Measurements from ENCODE around the gene BCKDK. TPM values are rescaled to one million over a fixed set of nuclear protein-coding genes. Genes with fewer than 3 reads are reported as not detected.

BCKDK gene
- total RNA-seq, 2 donors from 2014 or later, result 41.3 to 43.4 TPM

DNA sequence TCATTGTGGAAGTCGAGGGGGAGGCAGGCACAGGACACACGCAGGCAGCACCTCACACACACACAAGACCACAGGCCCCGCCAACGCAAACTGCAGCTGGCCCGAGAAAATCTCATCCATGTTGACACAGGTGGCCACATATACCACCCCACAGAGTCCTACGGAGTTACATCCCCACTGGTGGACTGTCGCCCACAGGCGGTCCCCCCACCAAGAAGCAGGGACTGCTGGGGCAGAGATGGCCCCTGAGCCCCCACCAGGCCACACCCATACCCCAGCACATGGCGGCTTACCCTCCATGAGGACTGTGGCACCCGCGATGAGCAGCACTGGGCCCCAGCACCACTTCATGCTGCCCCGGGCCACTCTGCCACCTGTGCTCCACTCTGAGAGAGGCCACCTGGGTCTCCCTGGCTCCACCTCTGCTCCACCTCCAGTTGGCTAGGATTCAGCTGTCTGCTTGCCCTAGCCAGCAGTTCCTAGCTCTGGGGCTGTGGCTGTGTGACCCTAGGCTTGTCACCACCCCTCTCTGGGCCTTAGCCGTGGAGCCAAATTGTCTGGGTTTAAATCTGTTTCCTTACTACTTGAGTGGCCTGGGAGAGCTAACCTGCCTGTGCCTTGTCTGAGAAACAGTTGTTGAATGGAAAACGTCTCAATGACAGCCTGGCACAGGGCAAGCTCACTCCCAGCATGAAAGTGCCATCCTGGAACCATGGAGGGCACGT is 19.6 kb upstream of the BCKDK start, which contains the start of gene PRSS53:
Gene PRSS53 (minus strand): TSS at position 485 of the 725 bp plus-strand sequence. CDS start 134 bp downstream, at position 351.
- Histone ChIP-seq H3K4me1 (peaks cover 6% of the 10 kb centered on the region), H3K27me3 (no peaks in the 10 kb centered on the region), H3K9ac (ENCODE audit: low read depth in 2 of 2, low read length in 2 of 2) (no peak within 1 kb of the TSS), H3K36me3 (no peaks in the 10 kb centered on the region), H3K4me3 (no peak within 1 kb of the TSS), H3K9me3 (no peaks in the 10 kb centered on the region), H3K27ac (no peak within 1 kb of the TSS)
- DNase-seq, result no peak
- intact Hi-C loops (cut with DNase I), result no loop called here
- TF ChIP-seq CTCF (IDR thresholded peaks at IDR 0.05), result no peak

DNA sequence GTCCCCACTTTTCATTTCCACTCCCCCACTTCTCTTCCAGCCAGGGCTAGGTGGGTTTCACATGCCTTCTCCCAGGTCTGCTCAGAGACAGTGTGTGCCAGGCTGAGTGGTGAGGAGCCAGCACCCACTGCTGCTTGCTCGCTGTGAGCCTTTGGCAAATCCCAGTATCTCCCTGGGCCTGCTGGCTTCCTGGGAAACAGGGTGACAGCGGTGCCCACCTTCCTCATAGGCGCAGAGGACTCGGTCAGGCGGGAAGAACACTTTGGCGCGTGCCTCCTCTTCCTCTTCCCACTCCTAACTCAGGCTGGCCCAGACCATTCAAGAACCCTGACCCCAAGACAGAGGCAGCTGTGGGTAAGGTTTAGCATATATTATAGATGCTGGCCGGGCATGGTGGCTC is 19.0 kb upstream of the BCKDK start:
- intact Hi-C loops (cut with DNase I), result no loop called here
- H3K4me3 ChIP-seq, result no peak overlapping the region
- DNase-seq, result no peak

GRCh38 chr16:31090540-31090939 is 17.6 kb upstream of the BCKDK start:
- intact Hi-C loops (cut with DNase I), result loop anchor here (10.0 kb wide), 1 partner anchor 64 kb away; the partner anchor contains the start of gene PRSS36
- no peaks in the 10 kb centered on the region for H3K27me3 ChIP-seq
- H3K9ac ChIP-seq (ENCODE audit: low read depth in 2 of 2, low read length in 2 of 2), result no peak overlapping the region
- peaks cover 8% of the 10 kb centered on the region for H3K4me1 ChIP-seq
- H3K27ac ChIP-seq, result no peak overlapping the region
- H3K4me3 ChIP-seq, result no peak overlapping the region
- H3K36me3 ChIP-seq, result no peaks in the 10 kb centered on the region
- no peak for TF ChIP-seq CTCF (IDR thresholded peaks at IDR 0.05)
- no peaks in the 10 kb centered on the region for H3K9me3 ChIP-seq
- no peak for DNase-seq

More for the DNA sequence above, 19.0 kb upstream of the BCKDK start:
- Histone ChIP-seq H3K36me3 (no peaks in the 10 kb centered on the region), H3K4me1 (peaks cover 8% of the 10 kb centered on the region), H3K27me3 (no peaks in the 10 kb centered on the region), H3K9me3 (no peaks in the 10 kb centered on the region), H3K27ac (no peak overlapping the region), H3K9ac (ENCODE audit: low read depth in 2 of 2, low read length in 2 of 2) (no peak overlapping the region)
- TF ChIP-seq CTCF (IDR thresholded peaks at IDR 0.05), result no peak

DNA sequence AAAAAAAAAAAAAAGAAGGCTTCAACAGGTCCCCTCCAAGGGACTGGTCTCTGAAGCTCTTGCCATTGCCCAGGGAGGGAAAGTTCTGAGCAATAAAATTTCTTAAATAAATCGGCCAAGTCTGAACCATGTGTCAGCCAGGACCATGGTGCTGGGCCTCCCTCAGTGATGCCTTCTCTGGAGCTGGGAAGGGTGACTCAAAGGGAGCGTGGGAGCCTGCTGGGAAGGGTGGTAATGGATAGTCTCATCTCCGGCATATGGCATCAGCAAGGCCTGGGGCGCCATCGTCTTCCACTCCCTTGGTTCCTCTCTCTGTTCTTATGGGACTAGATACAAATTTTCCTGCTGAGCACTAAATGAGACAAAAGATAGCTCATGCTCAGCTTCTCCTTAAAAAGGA is 15.9 kb upstream of the BCKDK start:
- TF ChIP-seq CTCF (IDR thresholded peaks at IDR 0.05), result no peak
- no peaks in the 10 kb centered on the region for H3K27me3 ChIP-seq
- H3K9me3 ChIP-seq, result no peaks in the 10 kb centered on the region
- no peak overlapping the region for H3K4me3 ChIP-seq
- no peaks in the 10 kb centered on the region for H3K36me3 ChIP-seq
- no peak overlapping the region for H3K27ac ChIP-seq
- H3K9ac ChIP-seq (ENCODE audit: low read depth in 2 of 2, low read length in 2 of 2), result peak overlapping the region in 1 of 2 donors; percentile 8
- DNase-seq, result no peak
- intact Hi-C loops (cut with DNase I), result loop anchor here (10.0 kb wide), 1 partner anchor 62 kb away; the partner anchor contains the start of gene PRSS36
- H3K4me1 ChIP-seq, result peaks cover 8% of the 10 kb centered on the region

DNA sequence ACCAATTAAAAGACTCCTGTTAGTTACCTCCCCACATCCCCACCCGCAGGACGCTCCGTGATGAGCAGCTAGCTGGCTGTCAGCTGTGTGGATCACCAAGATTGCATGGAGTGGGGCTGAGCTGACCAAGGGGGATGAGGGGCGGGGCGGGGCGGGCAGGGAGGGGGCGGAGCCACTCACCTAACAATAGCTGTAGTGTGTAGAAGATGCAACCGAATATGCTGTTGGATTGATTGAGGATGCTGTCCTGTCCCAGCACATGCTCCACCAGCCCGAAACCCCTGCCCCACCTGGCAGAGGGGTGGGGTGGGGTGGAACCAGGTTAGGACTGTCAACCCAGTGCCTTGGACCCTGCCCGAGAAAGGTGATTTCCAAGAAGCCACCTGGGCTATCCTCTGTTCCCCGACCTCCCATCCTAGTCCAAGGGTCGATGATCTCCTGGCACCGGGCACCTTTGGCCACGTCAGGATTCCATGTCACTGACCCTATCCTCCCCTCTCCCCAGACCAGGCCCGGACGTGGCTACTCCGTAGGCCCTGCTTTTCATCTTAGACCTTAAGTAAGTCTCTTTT is 15.0 kb upstream of the BCKDK start:
- no peaks in the 10 kb centered on the region for H3K27me3 ChIP-seq
- peaks cover 8% of the 10 kb centered on the region for H3K4me1 ChIP-seq
- no peak for TF ChIP-seq CTCF (IDR thresholded peaks at IDR 0.05)
- H3K27ac ChIP-seq, result no peak overlapping the region
- intact Hi-C loops (cut with DNase I), result loop anchor here (10.0 kb wide), 1 partner anchor 62 kb away; the partner anchor contains the start of gene PRSS36
- H3K36me3 ChIP-seq, result no peaks in the 10 kb centered on the region
- H3K4me3 ChIP-seq, result no peak overlapping the region
- H3K9ac ChIP-seq (ENCODE audit: low read depth in 2 of 2, low read length in 2 of 2), result no peak overlapping the region
- peak; percentile 34 for DNase-seq
- no peaks in the 10 kb centered on the region for H3K9me3 ChIP-seq

Data from colonic mucosa (tissue), 4 donors.